Upper lobe of left lung (tissue), 6 donors: ENCODE measurements around the gene HIGD1A. TPM values are rescaled to one million over a fixed set of nuclear protein-coding genes. Genes with fewer than 3 reads are reported as not detected.
"Not testable (repeated sequence)": the region's sequence is repeated elsewhere in the genome, so short reads cannot be mapped to it uniquely, and the experiment has no call there.

Experiments used
- ATAC-seq, 2 donors: fragments of 200-7000 bp; cut with Tn5 transposase; one replicate each; pipeline ENCODE4 v1.9.1; 2022; ENCODE audit warnings: mild to moderate bottlenecking in 2 of 2, moderate library complexity in 2 of 2; ENCODE audit not compliant: low FRiP score in 2 of 2
- DNase-seq, 2 donors: peaks; one replicate each; pipeline ENCODE4 v3.0.0-alpha.2; 2019 to 2020
- H3K27ac ChIP-seq, 4 donors: fragments of 200-600 bp; sonication (generic); one replicate each; pipeline ENCODE4 v1.5.1; 2016 to 2019
- H3K27me3 ChIP-seq, 4 donors: fragments of 200-600 bp; sonication (generic); one replicate each; pipeline ENCODE4 v1.5.1; 2017 to 2019
- H3K36me3 ChIP-seq, 4 donors: fragments of 200-600 bp; sonication (generic); one replicate each; pipeline ENCODE4 v1.5.1; 2016 to 2019
- H3K4me1 ChIP-seq, 4 donors: fragments of 200-600 bp; sonication (generic); one replicate each; pipeline ENCODE4 v1.5.1; 2018 to 2019
- H3K4me3 ChIP-seq, 4 donors: fragments of 200-600 bp; sonication (generic); one replicate each; pipeline ENCODE4 v1.5.1; 2017 to 2019; ENCODE audit warnings: mild to moderate bottlenecking in 2 of 4, moderate library complexity in 1 of 4
- H3K9me3 ChIP-seq, 4 donors: fragments of 200-600 bp; sonication (generic); one replicate each; pipeline ENCODE4 v1.5.1; 2018 to 2019
- EP300 ChIP-seq, 4 donors: sonication (generic); formaldehyde crosslinking; IDR thresholded peaks; one replicate each; pipeline ENCODE4 v1.5.1; 2017; ENCODE audit warnings: antibody characterized with exemption in 4 of 4, control low read depth in 2 of 4
- POLR2A ChIP-seq, 4 donors: fragments of 450-650 bp; IDR thresholded peaks; one replicate each; pipeline ENCODE4 v1.5.1; 2016 to 2017; ENCODE audit warnings: antibody characterized with exemption in 4 of 4, mild to moderate bottlenecking in 2 of 4
- POLR2AphosphoS5 ChIP-seq, 2 donors: sonication (generic); formaldehyde crosslinking; IDR thresholded peaks; one replicate each; pipeline ENCODE4 v1.5.1; 2017; ENCODE audit warnings: antibody characterized with exemption in 2 of 2
- WGBS, 2 donors: methylation state at CpG; one replicate each; pipeline ENCODE4 v1.1.5; 2017 to 2018; 5-methylcytosine and 5-hydroxymethylcytosine counted together
- total RNA-seq, 6 donors: library from RNA; depleted of rRNA in 4 of 6; stranded (reverse); fragments of >200 nt in 4 of 6; gene quantifications; one replicate each; pipeline versions ENCODE4 v1.1.0 to v1.2.1, GENCODE V29; 2016 to 2021
- TF ChIP-seq, protein P1 (sequence below), 6 experiments: fragments of 450-650 bp in 4 of 6; fragments of 200-600 bp in 2 of 6; sonication (generic) in 2 of 6; IDR thresholded peaks; one replicate each; pipeline ENCODE4 v1.5.1; 2016 to 2019; ENCODE audit warnings: antibody characterized with exemption in 6 of 6
- donor health status: DM: no; HTN: no; CAD: no; lungs with moderate emphysema.
- donor health status: DM: no; HTN: yes; CAD: no; lungs with severe emphysema.

The HIGD1A gene
- total RNA-seq, 6 donors from 2014 or later, result 26.2 to 108 (median 73.3) TPM

DNA sequence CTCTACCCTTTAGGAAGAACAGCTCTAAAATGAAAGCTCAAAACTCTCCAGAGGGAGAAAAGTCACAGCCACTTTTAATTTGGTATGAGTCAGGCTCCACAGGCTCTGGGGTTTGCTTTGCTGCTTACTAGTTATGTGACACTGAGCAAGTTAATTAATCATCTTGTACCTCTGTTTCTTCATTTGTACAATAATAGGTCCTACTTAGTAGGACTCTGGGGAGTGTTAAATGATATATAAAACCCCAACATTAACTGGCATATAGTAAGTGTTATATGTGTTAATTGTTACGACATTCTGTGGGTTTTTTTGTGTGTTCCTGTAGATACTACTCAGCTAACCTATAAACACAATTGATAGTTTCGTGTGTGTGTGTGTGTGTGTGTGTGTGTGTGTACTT is 11.5 kb upstream of the HIGD1A start:
- ATAC-seq (no peak), DNase-seq (no peak)
- Histone ChIP-seq H3K4me3 (no peak overlapping the region), H3K27ac (no peak overlapping the region), H3K36me3 (no peaks in the 10 kb centered on the region), H3K9me3 (no peaks in the 10 kb centered on the region), H3K4me1 (peaks cover 0 to 11% (median 6%) of the 10 kb centered on the region in 4 donors), H3K27me3 (no peaks in the 10 kb centered on the region)
- 63 to 78% methylated on average over 2 of the region's 2 CpGs for WGBS, 2 donors
- TF ChIP-seq POLR2A (IDR thresholded peaks at IDR 0.05), result no peak
- no peak for TF ChIP-seq EP300 (IDR thresholded peaks at IDR 0.05)
- TF ChIP-seq, protein P1, sequence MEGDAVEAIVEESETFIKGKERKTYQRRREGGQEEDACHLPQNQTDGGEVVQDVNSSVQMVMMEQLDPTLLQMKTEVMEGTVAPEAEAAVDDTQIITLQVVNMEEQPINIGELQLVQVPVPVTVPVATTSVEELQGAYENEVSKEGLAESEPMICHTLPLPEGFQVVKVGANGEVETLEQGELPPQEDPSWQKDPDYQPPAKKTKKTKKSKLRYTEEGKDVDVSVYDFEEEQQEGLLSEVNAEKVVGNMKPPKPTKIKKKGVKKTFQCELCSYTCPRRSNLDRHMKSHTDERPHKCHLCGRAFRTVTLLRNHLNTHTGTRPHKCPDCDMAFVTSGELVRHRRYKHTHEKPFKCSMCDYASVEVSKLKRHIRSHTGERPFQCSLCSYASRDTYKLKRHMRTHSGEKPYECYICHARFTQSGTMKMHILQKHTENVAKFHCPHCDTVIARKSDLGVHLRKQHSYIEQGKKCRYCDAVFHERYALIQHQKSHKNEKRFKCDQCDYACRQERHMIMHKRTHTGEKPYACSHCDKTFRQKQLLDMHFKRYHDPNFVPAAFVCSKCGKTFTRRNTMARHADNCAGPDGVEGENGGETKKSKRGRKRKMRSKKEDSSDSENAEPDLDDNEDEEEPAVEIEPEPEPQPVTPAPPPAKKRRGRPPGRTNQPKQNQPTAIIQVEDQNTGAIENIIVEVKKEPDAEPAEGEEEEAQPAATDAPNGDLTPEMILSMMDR (IDR thresholded peaks at IDR 0.05), result no peak
- TF ChIP-seq POLR2AphosphoS5 (IDR thresholded peaks at IDR 0.05), result no peak

DNA sequence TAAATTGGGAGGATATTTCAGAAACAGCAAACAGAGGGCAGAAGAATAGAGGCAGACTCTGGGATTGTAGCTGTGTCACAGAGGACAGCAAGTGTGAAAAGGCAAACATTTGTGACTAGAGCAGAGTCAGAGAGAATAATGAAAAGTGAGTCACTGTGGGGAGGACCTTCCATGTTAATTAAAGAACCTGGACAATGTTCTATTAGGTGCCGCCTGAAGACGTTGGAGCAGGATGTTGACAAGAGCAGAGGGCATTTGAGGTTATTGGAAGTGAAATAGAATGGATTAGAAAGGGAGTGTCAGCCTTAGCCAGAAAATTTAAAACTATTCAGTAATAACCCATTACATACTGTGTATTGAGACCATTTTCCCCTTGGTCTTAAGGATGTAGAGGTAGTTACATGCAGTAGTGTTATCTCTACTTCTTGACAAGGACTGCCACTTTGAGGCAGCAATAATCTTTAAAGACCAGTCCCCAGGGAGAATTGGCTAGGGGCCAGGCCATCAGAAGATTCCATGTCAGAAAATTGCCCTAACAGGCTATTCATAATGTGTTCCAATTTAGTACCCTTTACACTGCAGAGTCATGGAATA is 10.7 kb upstream of the HIGD1A start:
- Histone ChIP-seq H3K4me3 (no peak overlapping the region), H3K27ac (no peak overlapping the region), H3K27me3 (no peaks in the 10 kb centered on the region), H3K4me1 (peaks cover 0 to 11% (median 6%) of the 10 kb centered on the region in 4 donors), H3K36me3 (no peaks in the 10 kb centered on the region), H3K9me3 (no peaks in the 10 kb centered on the region)
- no peak for DNase-seq
- TF ChIP-seq POLR2AphosphoS5 (IDR thresholded peaks at IDR 0.05) (no peak), POLR2A (IDR thresholded peaks at IDR 0.05) (no peak), EP300 (IDR thresholded peaks at IDR 0.05) (no peak)
- TF ChIP-seq, protein P1 (IDR thresholded peaks at IDR 0.05), result no peak
- ATAC-seq, result no peak
- WGBS, 2 donors, result 22 to 52% methylated on average over 2 of the region's 2 CpGs

- DNase-seq (no peak), ATAC-seq (no peak)
- Histone ChIP-seq H3K36me3 (no peaks in the 10 kb centered on the region), H3K27me3 (no peaks in the 10 kb centered on the region), H3K4me3 (no peak overlapping the region), H3K9me3 (no peaks in the 10 kb centered on the region), H3K27ac (no peak overlapping the region), H3K4me1 (peaks cover 0 to 7% (median 6%) of the 10 kb centered on the region in 4 donors)
- 72 to 93% methylated on average over 5 of the region's 5 CpGs for WGBS, 2 donors
- TF ChIP-seq POLR2A (IDR thresholded peaks at IDR 0.05) (no peak), POLR2AphosphoS5 (IDR thresholded peaks at IDR 0.05) (no peak), EP300 (IDR thresholded peaks at IDR 0.05) (no peak)
- TF ChIP-seq, protein P1 (IDR thresholded peaks at IDR 0.05), result no peak
Measured at GRCh38 chr3:42814246-42814645, 10.0 kb upstream of the HIGD1A start.

DNA sequence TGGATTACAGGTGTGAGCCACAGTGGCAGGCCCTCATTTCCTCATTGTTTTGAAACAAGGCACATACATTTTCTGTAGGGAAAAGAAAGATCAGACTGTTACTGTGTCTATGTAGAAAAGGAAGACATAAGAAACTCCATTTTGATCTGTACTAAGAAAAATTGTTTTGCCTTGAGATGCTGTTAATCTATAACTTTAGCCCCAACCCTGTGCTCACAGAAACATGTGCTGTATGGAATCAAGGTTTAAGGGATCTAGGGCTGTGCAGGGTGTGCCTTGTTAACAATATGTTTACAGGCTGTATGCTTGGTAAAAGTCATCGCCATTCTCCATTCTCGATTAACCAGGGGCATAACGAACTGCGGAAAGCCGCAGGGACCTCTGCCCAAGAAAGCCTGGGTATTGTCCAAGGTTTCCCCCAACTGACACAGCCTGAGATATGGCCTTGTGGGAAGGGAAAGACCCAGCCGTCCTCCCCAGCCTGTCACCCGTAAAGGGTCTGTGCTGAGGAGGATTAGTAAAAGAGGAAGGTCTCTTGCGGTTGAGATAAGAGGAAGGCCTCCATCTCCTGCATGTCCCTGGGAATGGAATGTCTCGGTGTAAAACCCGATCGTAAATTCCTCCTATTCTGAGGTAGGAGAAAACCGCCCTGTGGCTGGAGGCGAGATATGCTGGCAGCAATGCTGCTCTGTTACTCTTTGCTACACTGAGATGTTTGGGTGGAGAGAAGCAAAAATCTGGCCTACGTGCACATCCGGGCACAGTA is 7.0 kb upstream of the HIGD1A start:
- H3K27ac ChIP-seq, H3K4me1 ChIP-seq, H3K4me3 ChIP-seq, H3K9me3 ChIP-seq, ATAC-seq, H3K27me3 ChIP-seq, H3K36me3 ChIP-seq, DNase-seq: not testable (repeated sequence)
- 76 to 80% methylated on average over 15 of the region's 15 CpGs for WGBS, 2 donors

DNA sequence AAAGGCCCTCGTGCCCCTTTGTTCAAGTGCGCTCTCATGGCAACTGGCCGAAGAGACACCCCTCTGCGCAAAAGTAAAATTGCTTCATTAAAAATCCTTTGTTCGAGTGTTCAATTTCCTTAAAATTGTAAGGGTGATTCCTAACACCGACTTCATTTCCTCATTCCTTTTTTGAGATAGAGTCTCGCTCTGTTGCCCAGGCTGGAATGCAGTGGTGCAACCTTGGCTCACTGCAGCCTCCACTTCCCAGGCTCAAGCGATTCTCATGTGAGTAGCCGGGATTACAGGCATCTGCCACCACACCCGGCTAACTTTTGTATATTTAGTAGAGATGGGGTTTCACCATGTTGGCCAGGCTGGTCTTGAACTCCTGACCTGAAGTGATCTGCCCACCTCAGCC is 6.4 kb upstream of the HIGD1A start:
- DNase-seq, H3K4me1 ChIP-seq, H3K36me3 ChIP-seq, H3K27ac ChIP-seq, H3K27me3 ChIP-seq, H3K9me3 ChIP-seq, ATAC-seq, H3K4me3 ChIP-seq: not testable (repeated sequence)
- 69 to 86% methylated on average over 10 of the region's 10 CpGs for WGBS, 2 donors

- ATAC-seq, result no peak
- Histone ChIP-seq H3K27ac (no peak within 1 kb of the TSS), H3K4me1 (peaks cover 0 to 8% (median 3%) of the 10 kb centered on the region in 4 donors), H3K4me3 (no peak within 1 kb of the TSS), H3K36me3 (no peaks in the 10 kb centered on the region), H3K9me3 (no peaks in the 10 kb centered on the region), H3K27me3 (no peaks in the 10 kb centered on the region)
- TF ChIP-seq, protein P1 (IDR thresholded peaks at IDR 0.05), result no peak
- TF ChIP-seq EP300 (IDR thresholded peaks at IDR 0.05) (no peak), POLR2AphosphoS5 (IDR thresholded peaks at IDR 0.05) (no peak)
- 87 to 92% methylated on average over 5 of the region's 5 CpGs for WGBS, 2 donors
- DNase-seq, result no peak
Measured at GRCh38 chr3:42809202-42809601, 4.9 kb upstream of the HIGD1A start, which contains the start of gene ACKR2. Gene ACKR2 (plus strand): TSS chr3:42809445. CDS start chr3:42864503, 55,058 bp downstream.
